HL-60/S4 treated with retinoic acid at 250 ng/mL for 4 days and 3 days (cell line): ENCODE measurements around the gene EPPIN.

ENCODE experiments used
- in situ Hi-C: fragments of 300-500 bp; cut with MboI; formaldehyde crosslinking; loops from 2 replicates; pipeline ENCODE4 v1.7.0; 2022; ENCODE audit warnings: low sequenced_read_pairs

The EPPIN gene

DNA sequence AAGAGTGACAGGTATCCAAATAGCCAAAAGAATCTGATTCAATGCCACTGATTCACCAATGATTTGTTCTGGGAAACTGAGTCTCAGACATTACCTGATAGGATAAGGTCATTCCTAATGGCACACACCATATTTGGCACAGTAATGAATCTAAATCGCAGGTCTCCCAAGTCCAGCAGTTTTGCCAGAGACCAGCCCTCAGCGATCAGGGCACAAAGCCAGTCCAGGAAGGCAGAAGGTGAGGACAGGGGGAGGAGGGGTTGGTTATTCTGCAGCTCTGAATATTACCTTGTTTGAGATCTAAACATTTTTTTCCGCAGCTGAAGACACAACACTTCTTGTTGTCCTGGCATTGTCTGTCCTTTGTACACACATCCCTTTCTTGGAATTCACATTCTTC is 1.9 kb downstream of the EPPIN start:
- in situ Hi-C loops = no loop called here

DNA sequence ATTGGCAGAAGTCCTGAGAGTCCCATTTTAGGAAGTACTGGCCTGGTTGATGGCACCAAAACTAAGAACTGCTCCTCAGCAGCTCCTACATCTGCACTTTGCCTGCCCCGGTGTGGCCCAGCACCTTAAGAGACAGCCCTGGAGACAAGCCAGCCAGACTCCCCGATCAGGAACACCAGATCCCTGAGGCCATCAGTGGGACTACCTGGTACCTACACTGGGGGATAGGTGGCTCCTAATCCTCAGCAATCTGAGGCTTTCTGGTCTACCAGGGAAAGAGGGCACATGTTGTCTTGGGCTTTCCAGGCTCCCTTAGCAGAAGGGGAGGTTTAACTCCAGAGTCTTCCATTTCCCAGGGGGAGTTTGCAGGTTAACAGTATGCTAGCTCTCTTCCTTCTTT is 7.8 kb downstream of the EPPIN start, which contains the start of gene WFDC6:
TSS of gene WFDC6 (minus strand) at position 101 of the 400 bp plus-strand sequence. CDS start at position 26, 75 bp downstream.
- in situ Hi-C loops = no loop called here

DNA sequence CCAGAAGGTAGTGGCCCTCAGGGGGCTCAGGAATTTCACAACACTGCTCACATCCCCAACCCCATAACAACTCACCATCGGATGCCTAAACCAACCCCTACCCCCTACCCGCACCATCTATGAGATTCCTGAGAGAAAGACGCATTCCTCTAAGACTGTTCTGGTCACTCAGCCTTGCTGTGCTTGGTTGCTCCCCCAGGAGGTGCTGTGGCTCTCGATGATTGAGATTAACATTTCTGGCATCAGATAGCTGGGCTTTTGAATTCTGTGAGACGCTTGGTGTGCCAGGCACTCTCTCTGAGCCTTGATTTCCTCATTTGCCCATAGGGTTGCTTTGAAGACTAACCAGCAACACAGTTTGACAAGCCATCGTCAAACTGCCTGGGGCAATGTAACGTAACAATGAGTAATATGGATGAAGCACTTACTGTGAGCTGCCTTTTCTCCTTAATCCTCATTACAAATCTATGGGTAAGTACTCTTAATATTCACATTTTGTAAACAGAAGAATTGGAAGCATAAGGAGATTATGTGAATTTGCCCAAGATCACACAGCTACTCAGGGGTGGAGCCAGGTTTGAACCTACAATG is 8.9 kb downstream of the EPPIN start:
- in situ Hi-C loops = no loop called here

DNA sequence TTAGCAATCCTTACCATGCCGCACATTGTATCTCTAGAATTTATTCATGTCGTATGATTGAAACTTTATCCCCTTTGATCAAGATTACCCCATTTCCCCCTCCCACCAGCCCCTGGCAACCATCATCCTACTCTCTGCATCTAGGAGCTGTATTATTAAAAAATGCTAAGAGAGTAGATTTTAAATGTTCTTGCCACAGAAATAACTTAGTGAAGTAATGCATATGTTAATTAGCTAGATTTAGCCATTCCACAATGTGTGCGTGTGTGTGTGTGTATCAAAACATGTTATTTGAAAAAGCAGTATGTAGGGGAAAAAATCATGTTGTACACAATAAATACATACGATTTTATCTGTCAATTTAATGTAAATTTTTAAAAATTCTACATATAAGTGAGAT is 19.9 kb downstream of the EPPIN start:
- in situ Hi-C loops = no loop called here

DNA sequence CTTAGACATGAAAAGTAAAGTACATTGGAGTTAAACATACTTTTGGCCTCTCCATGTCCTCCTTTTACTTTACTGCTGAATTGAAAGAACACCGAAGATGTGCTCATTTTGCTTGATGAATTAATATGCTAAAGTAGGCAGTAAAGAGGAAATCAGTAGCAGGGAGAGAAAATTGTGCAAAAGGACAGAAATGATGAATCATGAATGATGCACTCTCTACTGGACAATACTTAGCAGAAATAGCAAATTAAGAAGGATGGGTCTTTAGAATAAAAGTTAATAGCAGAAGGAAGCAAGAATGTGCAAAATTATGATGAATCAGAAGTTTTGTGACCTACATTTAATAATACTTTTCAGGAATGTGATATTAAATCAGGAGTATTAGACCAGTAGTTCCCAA is 23.4 kb downstream of the EPPIN start:
- in situ Hi-C loops = no loop called here

DNA sequence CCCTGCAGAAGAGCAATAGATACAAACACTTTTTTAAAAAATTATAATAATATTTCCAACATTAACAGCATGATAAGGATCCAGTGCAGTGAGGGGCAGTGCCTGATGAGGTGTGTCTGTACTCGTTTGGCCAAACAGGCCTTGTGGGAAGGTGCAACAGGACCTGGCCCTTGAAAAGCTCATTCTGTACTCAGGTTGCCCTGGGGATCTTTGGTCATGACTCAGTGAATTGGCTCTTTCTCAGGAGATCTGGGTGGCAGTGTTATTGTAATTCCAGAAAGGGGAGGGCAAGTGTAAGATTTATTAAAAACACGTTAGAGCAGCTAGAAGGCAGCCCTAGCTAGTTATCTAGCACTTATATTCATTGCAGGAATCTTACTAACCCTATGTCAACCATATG is 28.9 kb downstream of the EPPIN start:
- in situ Hi-C loops = no loop called here

DNA sequence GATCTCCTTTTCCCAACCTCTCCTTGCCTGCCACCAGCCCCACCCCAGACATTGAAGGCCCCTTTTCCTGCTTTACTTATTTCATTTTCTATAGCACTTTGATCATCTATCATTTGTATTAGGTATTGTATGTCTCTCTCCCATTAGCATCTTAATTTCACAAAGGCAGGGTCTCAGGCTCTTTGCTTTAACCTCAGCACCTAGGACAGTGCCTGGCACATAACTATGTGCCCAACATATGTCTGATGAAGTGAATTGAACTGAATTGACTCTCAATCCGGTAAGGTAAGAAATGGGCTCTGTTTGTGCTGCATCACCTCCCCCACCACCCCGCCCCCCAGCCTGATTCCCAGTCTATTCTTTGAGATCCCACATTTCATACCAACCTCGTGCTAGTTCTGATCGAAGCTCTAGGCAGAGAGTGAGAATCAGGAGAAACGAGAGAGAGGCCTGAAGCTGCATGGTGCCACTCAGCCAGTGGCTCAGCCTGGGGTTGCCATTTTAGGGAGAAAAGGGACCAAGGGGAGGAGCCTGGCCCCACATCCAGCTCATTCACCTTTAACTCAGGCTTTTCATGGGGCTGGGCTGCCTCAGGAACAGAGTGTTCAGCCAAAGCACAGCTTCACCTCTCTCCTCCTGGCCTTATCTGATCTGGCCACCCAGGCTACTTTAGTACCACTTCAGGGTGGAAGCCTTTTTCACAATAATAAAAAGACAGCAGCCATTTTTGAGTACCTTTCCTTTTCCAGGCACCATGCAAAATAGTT is 31.9 kb downstream of the EPPIN start, which contains the start of gene SPINT3:
TSS of gene SPINT3 (minus strand) at position 476 of the 767 bp plus-strand sequence. CDS start at position 462, 14 bp downstream.
- in situ Hi-C loops = no loop called here

DNA sequence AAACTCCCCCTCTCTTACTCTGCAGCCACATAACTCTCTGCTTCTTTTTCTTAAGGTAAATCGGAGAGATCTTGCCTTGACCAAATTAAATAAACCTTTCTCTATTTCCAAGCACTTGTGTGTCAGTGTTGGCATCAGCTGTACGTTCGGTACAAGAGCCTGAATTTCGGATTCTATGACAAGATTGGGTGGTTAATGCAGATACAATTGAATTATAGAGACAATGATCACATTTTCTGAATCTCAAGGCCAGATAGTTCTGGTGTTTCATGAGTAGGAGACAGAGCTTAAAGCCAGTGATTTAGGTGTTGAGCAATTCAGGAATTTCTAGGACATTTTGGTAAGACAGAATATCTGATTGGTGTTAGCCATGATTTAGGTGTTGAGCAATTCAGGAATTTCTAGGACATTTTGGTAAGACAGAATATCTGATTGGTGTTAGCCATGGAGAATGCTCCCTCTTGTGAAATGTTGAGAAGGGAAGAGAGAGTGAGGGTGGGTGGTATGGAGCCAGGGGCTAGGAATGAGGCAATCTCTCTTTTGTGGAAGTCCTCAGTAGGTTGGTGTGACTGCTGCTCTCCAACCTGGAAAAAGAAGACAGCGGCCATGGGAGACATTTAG is 36.8 kb downstream of the EPPIN start:
- in situ Hi-C loops = no loop called here

DNA sequence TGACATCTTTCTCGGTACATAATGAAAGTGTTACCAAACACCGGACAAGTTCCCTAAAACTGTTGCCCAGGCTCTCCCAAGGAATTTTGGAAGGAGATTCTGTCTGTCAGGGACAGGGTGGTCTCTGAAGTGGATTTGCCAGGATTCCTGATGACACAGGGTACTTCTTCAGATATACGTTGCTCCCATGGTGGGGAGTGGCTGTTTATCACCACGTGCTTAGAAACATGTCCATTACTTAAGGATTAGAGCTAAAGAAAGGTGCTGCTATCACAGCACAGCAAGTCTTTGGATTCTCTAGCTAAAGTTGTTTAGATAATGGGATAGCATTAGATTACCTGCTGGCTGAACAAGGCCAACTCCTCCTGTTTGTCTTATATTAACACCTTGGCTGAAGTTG is 38.1 kb downstream of the EPPIN start:
- in situ Hi-C loops = no loop called here

DNA sequence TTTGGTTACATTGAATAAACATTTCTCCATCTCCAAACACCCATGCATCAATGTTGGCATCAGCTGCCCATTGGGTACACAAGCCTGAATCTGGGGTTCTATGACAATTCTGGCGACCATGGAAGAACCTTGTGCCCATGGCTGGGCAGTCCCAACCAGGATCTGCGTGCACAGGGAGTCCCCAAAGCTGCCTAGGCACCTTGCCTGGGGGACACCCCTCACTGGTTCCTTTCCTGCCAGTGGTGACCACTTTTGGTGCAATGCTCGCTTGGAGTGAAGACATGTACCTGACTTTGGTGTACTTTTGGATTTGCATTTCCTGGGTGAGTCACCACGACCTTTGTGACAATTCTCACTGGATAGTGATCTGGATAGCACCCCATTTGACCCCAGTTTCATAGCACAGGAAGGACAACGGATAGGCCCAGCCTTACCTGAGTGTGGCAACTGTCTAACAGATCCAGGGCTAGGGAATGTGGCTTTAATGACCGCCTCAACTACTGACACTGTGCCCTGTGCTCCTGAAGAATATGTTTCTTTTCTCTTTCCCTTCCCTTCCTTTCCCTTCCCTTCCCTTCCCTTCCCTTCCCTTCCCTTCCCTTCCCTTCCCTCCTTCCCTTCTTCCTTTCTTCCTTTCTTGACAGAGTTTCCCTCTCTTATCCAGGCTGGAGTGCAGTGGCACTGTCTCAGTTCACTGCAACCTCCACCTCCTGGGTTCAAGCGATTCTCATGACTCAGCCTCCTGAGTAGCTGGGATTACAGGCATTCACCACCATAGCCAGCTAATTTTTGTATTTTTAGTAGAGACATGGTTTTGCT is 38.9 kb downstream of the EPPIN start:
- in situ Hi-C loops = no loop called here

DNA sequence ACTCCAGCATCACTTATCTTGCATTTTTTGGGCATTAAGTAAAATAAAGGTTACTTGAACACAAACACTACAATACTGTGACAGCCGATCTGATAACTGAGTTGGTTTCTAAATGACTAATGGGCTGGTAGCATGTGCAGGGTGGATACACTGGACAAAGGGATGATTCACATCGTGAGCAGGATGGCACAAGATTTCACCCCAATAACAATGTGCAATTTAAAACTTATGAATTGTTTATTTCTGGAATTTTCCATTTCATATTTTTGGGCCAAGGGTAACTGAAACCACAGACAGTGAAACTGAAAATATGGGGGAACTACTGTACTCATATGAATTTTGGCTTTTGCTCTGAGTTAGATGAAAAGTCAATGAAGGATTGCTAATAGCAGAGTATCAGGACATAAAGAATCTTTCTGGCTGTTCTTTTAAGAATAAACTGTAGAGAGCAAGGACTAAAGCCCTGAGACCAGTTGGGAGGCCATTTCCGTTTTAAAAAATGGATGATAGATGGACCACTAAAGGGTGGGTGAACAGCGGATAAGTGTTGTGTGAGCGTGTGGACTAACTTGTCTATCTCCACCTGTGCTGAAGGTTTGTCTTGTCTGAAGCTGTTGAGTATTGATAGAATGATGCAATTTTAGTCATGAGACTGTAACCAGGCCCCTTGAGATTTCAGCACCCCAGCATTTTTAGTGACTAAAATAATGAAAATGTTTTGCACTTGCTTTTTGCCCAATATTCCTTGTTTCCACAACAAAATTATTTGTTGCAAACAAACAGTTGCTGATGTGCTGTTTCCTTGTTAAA is 40.0 kb downstream of the EPPIN start:
- in situ Hi-C loops = no loop called here

DNA sequence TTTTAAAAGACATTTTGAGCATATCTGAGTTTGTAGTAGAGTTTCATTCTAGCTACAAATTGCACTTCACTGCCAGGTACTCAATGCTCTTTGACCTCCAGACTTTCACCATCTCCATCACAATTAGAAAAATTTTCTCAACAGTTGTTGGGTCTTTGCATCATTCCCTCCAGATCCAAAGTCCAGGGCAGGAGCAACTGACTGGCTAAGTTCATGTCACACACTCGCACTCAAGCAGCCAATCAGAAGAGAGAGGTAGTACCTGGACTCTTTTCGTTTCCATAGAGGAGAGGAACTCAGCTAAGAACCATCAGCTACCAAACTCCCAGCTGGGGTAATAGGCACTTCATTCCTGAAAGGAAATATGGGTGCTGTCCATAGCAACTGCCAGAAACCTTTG is 40.8 kb downstream of the EPPIN start:
- in situ Hi-C loops = no loop called here

DNA sequence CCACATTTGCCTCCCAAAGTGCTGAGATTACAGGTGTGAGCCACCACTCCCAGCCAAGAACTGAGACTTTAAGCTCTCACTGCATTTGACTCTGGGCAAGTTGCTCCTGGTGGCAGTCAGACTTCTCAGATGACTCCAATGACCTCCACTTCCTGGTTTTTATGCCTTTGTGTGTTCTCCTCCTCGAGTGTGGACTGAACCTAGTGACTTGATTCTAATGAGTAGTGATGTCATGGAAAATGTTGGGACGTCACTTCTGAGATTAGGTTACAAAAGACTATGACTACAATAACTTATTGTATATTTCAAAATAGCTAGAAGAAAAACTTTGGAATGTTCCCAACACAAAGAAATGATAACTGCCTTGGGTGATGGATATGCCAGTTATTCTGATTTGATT is 43.8 kb downstream of the EPPIN start:
- in situ Hi-C loops = no loop called here

DNA sequence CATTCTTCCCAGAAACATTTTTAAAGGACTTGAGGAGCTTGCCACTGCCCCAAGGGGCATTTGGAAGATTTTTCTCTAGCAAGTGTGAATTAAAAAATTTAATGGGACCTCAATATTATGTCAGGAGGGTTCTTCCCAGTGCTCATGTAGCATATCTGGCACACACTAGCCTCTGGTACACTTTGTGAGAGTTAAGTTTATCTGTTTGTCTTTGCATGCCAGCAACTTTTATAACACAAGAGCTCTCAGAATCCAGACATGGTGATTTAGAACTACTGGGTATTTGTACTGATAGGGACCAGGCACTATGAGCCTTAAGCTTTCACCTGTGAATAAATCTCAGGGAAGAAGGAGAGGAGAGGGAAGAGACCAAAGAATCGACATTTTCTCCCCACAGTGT is 44.6 kb downstream of the EPPIN start:
- in situ Hi-C loops = no loop called here

DNA sequence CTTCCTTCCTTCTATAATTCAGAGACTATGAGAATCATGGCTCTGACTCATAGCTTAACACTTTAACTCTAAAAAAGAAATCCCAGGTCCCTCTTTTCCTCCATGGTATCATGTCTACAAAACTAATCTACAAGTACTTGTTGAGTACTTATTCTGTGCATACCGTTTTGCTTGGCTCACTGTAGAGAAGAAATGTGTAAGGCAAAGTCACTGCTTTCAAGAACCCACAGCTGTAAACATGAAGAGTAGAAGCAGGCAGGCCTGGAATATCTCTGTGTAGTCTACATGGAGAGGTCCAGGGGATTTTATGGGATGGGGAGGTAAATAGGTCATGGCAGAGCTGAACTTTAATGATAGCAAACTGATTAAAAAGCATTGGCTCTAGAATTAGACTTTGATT is 45.6 kb downstream of the EPPIN start:
- in situ Hi-C loops = no loop called here

DNA sequence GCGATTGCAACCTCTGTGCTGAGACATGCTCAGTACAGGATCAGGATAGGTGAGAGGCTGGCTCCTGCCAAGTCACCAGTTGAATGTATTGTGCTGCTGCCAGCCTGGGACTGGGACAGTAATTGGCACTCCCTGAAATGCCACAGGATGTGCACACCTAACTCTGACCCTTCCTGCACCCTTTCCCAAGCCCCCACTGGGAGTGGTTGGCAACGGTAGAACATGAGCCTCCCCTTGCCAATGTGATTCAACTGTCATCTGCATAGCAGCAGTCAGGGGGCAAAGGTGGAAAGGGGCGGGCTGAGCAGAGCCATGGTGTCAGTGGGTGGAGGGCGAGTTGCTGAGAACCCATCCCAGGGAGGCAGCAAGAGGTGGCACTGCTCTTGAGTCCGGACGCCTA is 47.2 kb downstream of the EPPIN start:
- in situ Hi-C loops = no loop called here

DNA sequence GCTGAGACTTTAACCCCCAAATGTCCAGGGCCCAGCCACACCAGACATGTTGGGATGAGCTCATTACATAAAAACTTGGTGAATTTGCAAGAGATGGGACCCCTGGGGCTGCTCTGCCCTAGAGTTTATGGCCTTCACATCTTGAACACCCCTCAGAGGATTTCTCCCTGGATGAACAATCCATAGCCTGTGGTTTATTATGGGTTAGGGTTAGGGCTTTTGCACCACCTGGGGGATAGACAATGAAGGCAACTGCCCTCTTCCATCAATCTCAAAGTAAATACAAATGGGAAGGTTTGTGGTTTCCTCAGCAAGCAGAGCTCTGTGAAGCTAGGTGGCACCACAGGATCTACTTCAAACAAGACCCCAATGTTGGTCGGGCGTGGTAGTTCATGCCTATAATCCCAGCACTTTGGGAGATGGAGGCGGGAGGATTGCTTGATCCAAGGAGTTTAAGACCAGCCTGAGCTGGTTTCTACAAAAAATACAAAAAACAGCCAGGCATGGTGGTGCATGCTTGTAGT is 49.2 kb downstream of the EPPIN start:
- in situ Hi-C loops = no loop called here

DNA sequence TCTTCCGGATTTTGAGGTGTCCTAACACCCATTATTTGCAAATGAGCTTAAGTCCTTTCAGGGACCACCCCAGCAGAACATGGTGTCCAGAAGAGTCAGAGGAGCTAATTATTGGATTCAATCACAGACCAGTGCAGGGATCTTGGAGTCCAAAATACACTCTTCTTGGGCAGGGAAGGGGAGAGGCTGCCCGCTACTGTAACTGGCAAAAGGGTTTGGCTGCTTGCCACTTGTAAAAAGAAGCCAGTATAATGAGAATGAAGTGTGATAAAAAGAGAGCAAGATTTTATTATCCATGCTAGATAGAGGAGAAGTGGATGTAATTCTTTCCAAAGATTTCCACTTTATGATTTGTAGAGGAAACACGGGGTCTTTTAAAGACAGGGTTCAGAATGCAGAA is 51.0 kb downstream of the EPPIN start:
- in situ Hi-C loops = no loop called here

DNA sequence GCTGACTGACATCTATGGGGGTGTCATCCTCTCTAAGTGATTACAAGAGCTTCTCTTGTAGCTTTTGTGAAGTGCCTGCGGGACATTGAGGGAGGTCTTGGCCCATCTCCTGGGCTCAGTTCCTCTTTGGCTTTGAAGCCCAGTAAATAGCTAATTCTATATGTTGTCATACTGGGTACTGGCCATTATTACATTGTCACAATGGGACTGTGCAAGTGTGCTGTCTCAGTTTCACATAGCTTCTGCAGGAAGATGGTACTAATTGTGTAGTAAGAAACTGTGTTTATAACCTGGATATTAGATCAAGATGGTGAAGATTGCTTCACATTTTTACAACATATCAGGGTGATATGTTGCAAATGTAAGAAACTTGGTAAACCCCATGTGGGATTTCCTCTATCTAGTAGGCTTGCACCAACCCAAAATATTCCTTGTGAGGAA is 51.7 kb downstream of the EPPIN start:
- in situ Hi-C loops = no loop called here
